Measurements from ENCODE around the gene NCOA5.

Gene NCOA5

DNA sequence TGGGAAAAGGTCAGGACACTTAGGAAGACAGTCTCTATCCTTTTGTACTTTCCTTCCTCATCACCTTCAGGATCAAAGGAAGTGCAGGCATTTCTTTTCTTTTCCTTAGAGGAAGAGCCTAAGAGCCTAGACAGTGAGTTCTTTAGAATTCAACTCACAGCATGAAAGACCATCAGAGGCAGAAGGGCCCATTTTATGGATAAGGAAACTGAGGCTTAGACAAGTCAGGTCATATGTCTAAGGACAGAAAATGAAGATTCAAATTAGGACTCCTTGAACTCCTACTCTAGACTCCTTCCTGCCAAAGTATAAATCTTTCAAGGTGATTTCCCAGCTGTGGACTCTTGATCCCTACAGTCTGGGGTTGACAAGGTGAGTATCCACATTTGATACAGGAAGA lies 39.9 kb downstream of the NCOA5 start:
- FAIRE-seq (no peak), DNase-seq (ENCODE audit: insufficient read length, low spot score) (no peak)
- no peak for TF ChIP-seq CTCF (IDR thresholded peaks at IDR 0.05; ENCODE audit: insufficient read depth, missing control alignments)

DNA sequence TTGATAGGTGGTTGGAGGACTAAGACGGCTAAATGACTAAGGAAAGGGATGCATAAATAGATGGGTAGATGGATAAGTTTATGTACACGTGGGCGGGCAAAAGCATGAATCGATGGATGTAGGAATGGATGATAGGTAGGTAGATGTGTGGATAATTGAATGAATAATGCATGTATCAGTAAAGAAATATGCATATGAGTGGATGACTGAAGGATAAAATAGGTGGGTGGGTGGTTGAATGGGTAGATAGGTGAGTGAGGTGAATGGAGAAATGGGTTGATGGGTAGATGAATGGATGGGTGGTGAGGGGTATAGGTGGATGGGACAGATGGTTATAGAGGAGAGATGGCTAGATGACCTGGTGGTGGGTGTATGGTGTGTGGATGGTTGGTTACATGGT lies 40.6 kb downstream of the NCOA5 start:
- TF ChIP-seq CTCF (IDR thresholded peaks at IDR 0.05; ENCODE audit: insufficient read depth, missing control alignments), result no peak
- DNase-seq (ENCODE audit: insufficient read length, low spot score) (no peak), FAIRE-seq (no peak)

- TF ChIP-seq CTCF (IDR thresholded peaks at IDR 0.05; ENCODE audit: insufficient read depth, missing control alignments), result no peak
- FAIRE-seq (no peak), DNase-seq (ENCODE audit: insufficient read length, low spot score) (no peak)
Observed at GRCh38 chr20:46047821-46048220, 41.9 kb downstream of the NCOA5 start.

- TF ChIP-seq CTCF (IDR thresholded peaks at IDR 0.05; ENCODE audit: insufficient read depth, missing control alignments), result no peak
- DNase-seq (ENCODE audit: insufficient read length, low spot score) (no peak), FAIRE-seq (no peak)
Observed at GRCh38 chr20:46046588-46047310, 43.0 kb downstream of the NCOA5 start.

DNA sequence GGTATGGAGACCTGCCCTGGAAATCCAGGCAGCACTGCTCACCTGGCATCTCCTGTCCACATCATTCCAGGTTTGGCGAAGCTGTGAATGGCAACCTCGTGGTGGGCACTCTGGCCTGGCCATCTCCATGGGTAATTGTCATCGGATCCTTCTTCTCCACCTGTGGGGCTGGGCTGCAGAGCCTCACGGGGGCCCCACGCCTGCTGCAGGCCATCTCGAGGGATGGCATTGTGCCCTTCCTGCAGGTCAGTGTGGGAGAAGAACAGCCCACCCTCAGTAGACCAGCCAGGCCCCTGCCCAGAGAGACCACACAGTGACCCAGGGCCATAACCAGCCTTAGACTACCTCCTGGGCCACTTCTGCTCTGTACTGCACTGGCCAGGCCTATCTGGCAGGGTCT lies 44.9 kb downstream of the NCOA5 start:
- DNase-seq (ENCODE audit: insufficient read length, low spot score) (no peak), FAIRE-seq (no peak)
- TF ChIP-seq CTCF (IDR thresholded peaks at IDR 0.05; ENCODE audit: insufficient read depth, missing control alignments), result no peak

GRCh38 chr20:46043556-46043955 lies 46.2 kb downstream of the NCOA5 start:
- FAIRE-seq, result no peak

More at GRCh38 chr20:46043556-46043955, 46.2 kb downstream of the NCOA5 start:
- TF ChIP-seq CTCF (IDR thresholded peaks at IDR 0.05; ENCODE audit: insufficient read depth, missing control alignments), result no peak
- DNase-seq (ENCODE audit: insufficient read length, low spot score), result no peak

Measured in D721Med (cell line).